Measurements from ENCODE around the gene KRT83.

GRCh38 chr12:52311285-52311648 lies 9.9 kb downstream of the KRT83 start:
- no peak for TF ChIP-seq TAF1 (IDR thresholded peaks at IDR 0.05; ENCODE audit: borderline replicate concordance, low read depth, low read length)
- TF ChIP-seq POLR2A (IDR thresholded peaks at IDR 0.05; ENCODE audit: low read depth, low read length) = no peak
